ENCODE measurements around the gene HS6ST1.

GRCh38 chr2:128277961-128278681 lies 40.5 kb downstream of the HS6ST1 start:
- no peak for TF ChIP-seq CTCF (IDR thresholded peaks at IDR 0.05; ENCODE audit: low read length)
- no peak for TF ChIP-seq EZH2 (IDR thresholded peaks at IDR 0.05; ENCODE audit: borderline replicate concordance, low read length)

Data from OCI-LY1 (cell line).